ENCODE data around the gene RGS10. TPM values are rescaled to one million over a fixed set of nuclear protein-coding genes. Genes with fewer than 3 reads are reported as not detected.

Gene RGS10
- total and polyA plus RNA-seq, 2 of the 8 experiments (the other 6 are each of a cell fraction or from before 2014, with no cell fraction given) = 5.5 to 13.1 TPM

GRCh38 chr10:119518176-119518575 is 24.3 kb downstream of the RGS10 start:
- no peaks in the 10 kb centered on the region for H3K79me2 ChIP-seq (ENCODE audit: control insufficient read depth in 1 of 2, insufficient read depth in 2 of 2, low read length in 2 of 2)
- H3K36me3 ChIP-seq (ENCODE audit: control insufficient read depth in 2 of 4, insufficient read depth in 4 of 4, low read length in 3 of 4) = no peaks in the 10 kb centered on the region
- no peaks in the 10 kb centered on the region for H3K9me3 ChIP-seq (ENCODE audit: insufficient read depth in 2 of 2, low read depth in 1 of 2, low read length in 1 of 2)
- H4K8ac ChIP-seq (ENCODE audit: extremely low read depth, insufficient read depth, low read length) = no peak overlapping the region
- no peak overlapping the region for H2BK5ac ChIP-seq (ENCODE audit: low read depth, low read length)
- no peaks in the 10 kb centered on the region for H3K23me2 ChIP-seq (ENCODE audit: low read depth, low read length)
- no peak overlapping the region for H2BK120ac ChIP-seq (replicated peaks; ENCODE audit: low read depth, low read length)
- H3K9ac ChIP-seq (replicated peaks in 1 of 4; ENCODE audit: extremely low read depth in 1 of 4, low read depth in 3 of 4, low read length in 3 of 4) = no peak overlapping the region
- no peak overlapping the region for H3K4ac ChIP-seq (replicated peaks; ENCODE audit: insufficient read length, low read depth, low read length)
- peaks cover 0 to 8% (median 3%) of the 10 kb centered on the region in 4 experiments; a peak in 3 of 7 replicates for H3K4me1 ChIP-seq (replicated peaks in 1 of 4; ENCODE audit: control insufficient read depth in 3 of 4, insufficient read depth in 4 of 4, low read length in 3 of 4)
- H3K79me1 ChIP-seq (ENCODE audit: low read depth, low read length) = no peaks in the 10 kb centered on the region
- H2BK20ac ChIP-seq (ENCODE audit: low read length) = no peak overlapping the region
- 86% methylated on average over 9 of the region's 9 CpGs; no CpG with 5 or more reads in 1 of the 2 experiments for WGBS, 2 experiments (ENCODE audit: extremely low coverage in 1 of 2, insufficient coverage in 1 of 2, insufficient read length in 1 of 2, insufficient replicate concordance in 2 of 2, low coverage in 1 of 2, low lambda C conversion rate in 2 of 2, missing lambda C conversion rate in 1 of 2)
- no peak overlapping the region for H3K27ac ChIP-seq (ENCODE audit: low read depth, low read length)
- H3K4me2 ChIP-seq (ENCODE audit: insufficient read depth in 1 of 2, low read depth in 2 of 2, low read length in 2 of 2) = no peak overlapping the region
- H3K4me3 ChIP-seq (ENCODE audit: extremely low read depth in 1 of 4, insufficient read depth in 2 of 4, low read depth in 3 of 4, low read length in 4 of 4) = no peak overlapping the region
- no peak overlapping the region for H2BK15ac ChIP-seq (ENCODE audit: low read length)
- H3K18ac ChIP-seq (ENCODE audit: extremely low read depth, low read length) = no peak overlapping the region
- ChIA-PET POLR2A (ENCODE audit: partially characterized antibody) (no interaction called here), CTCF (ENCODE audit: partially characterized antibody) (interaction anchor here (0.7 to 1.7 kb wide), 3 partner anchors 9 to 109 kb away, joined by 3 to 6 read pairs (median 4); no protein-coding TSS in a partner anchor)
- H3K27me3 ChIP-seq (replicated peaks in 1 of 4; ENCODE audit: control insufficient read depth in 3 of 4, extremely low read depth in 1 of 4, insufficient read depth in 3 of 4, low read length in 3 of 4) = no peaks in the 10 kb centered on the region; a peak in 1 of 7 replicates
- H3K14ac ChIP-seq (ENCODE audit: insufficient read length) = no peak overlapping the region
- H4K5ac ChIP-seq (ENCODE audit: insufficient read length, low read depth, low read length) = no peak overlapping the region
- no peak overlapping the region for H3K56ac ChIP-seq (replicated peaks; ENCODE audit: insufficient read length, low read depth, low read length)
- DNase-seq (ENCODE audit: low read depth in 1 of 2, low spot score in 2 of 2) = no peak
- H2BK12ac ChIP-seq (ENCODE audit: low read depth, low read length) = no peak overlapping the region
- H4K20me1 ChIP-seq (replicated peaks in 1 of 2; ENCODE audit: control insufficient read depth in 1 of 2, insufficient read depth in 2 of 2, low read length in 2 of 2) = no peaks in the 10 kb centered on the region
- H3K23ac ChIP-seq (ENCODE audit: insufficient read length) = no peak overlapping the region
- no peak for FAIRE-seq
- TF ChIP-seq EZH2 (IDR thresholded peaks at IDR 0.05; ENCODE audit: low read depth, low read length, severe bottlenecking) = no peak
- no peak for TF ChIP-seq SUZ12 (IDR thresholded peaks at IDR 0.05; ENCODE audit: low read length)
- no peak for TF ChIP-seq BACH1 (IDR thresholded peaks at IDR 0.05; ENCODE audit: low read length)
- no peak for TF ChIP-seq SP4 (IDR thresholded peaks at IDR 0.05; ENCODE audit: low read length)
- no peak for TF ChIP-seq ASH2L (IDR thresholded peaks at IDR 0.05; ENCODE audit: low read length)
- no peak for TF ChIP-seq TCF12 (IDR thresholded peaks at IDR 0.05; ENCODE audit: low read depth, low read length)
- TF ChIP-seq TBP (IDR thresholded peaks at IDR 0.05; ENCODE audit: low read depth, low read length) = no peak
- no peak for TF ChIP-seq GTF2F1 (IDR thresholded peaks at IDR 0.05; ENCODE audit: borderline replicate concordance, low read depth, low read length)
- TF ChIP-seq SIRT6 (IDR thresholded peaks at IDR 0.05; ENCODE audit: low read length) = no peak
- no peak for TF ChIP-seq SIX5 (IDR thresholded peaks at IDR 0.05; ENCODE audit: low read depth, low read length)
- no peak for TF ChIP-seq CBX5 (IDR thresholded peaks at IDR 0.05; ENCODE audit: low read depth, low read length)
- H4K91ac ChIP-seq (replicated peaks; ENCODE audit: insufficient read length, low read length) = no peak overlapping the region
- no peak overlapping the region for H2AFZ ChIP-seq (ENCODE audit: low read length)
- no peak overlapping the region for H2AK5ac ChIP-seq (ENCODE audit: low read depth, low read length)

Data from H1 (cell line).